Activated T-cell treated with anti-CD3 and anti-CD28 coated beads for 1 hour (primary cell): Measurements from ENCODE around the gene ABCA6.
"Not testable (repeated sequence)": the region's sequence is repeated elsewhere in the genome, so short reads cannot be mapped to it uniquely, and the experiment has no call there.

Source experiments
- DNase-seq: peaks from one replicate; pipeline ENCODE4 v3.0.0-alpha.2; 2020; ENCODE audit warnings: low read depth

Gene ABCA6

GRCh38 chr17:69134112-69134511 is 7.6 kb downstream of the ABCA6 start:
- DNase-seq = no peak

- no peak for DNase-seq
These were observed 10.9 kb downstream of the ABCA6 start for GRCh38 chr17:69130627-69131296.

GRCh38 chr17:69123626-69124025 is 18.1 kb downstream of the ABCA6 start:
- DNase-seq = no peak

- DNase-seq = no peak
These were observed 19.6 kb downstream of the ABCA6 start for GRCh38 chr17:69122065-69122464.

GRCh38 chr17:69117855-69118784 is 23.6 kb downstream of the ABCA6 start:
- no peak for DNase-seq

GRCh38 chr17:69111794-69112193 is 29.9 kb downstream of the ABCA6 start:
- DNase-seq = no peak

- DNase-seq = no peak
These were observed 35.6 kb downstream of the ABCA6 start for GRCh38 chr17:69105907-69106730.

- DNase-seq = no peak
These were observed 38.0 kb downstream of the ABCA6 start for GRCh38 chr17:69103557-69104233.

- no peak for DNase-seq
These were observed 43.1 kb downstream of the ABCA6 start for GRCh38 chr17:69098625-69099024.

- no peak for DNase-seq
These were observed 45.2 kb downstream of the ABCA6 start for GRCh38 chr17:69096541-69096940.

GRCh38 chr17:69093995-69094394 is 47.7 kb downstream of the ABCA6 start:
- no peak for DNase-seq

GRCh38 chr17:69093279-69093789 is 48.4 kb downstream of the ABCA6 start:
- DNase-seq = no peak

GRCh38 chr17:69090365-69090764 is 51.3 kb downstream of the ABCA6 start:
- DNase-seq = no peak

GRCh38 chr17:69088643-69089200 is 53.0 kb downstream of the ABCA6 start:
- DNase-seq = no peak

GRCh38 chr17:69086641-69087040 is 55.1 kb downstream of the ABCA6 start:
- DNase-seq = no peak

- no peak for DNase-seq
These were observed 56.8 kb downstream of the ABCA6 start for GRCh38 chr17:69084911-69085310.

- no peak for DNase-seq
These were observed 59.0 kb downstream of the ABCA6 start for GRCh38 chr17:69082696-69083095.

GRCh38 chr17:69078864-69079263 is 62.8 kb downstream of the ABCA6 start:
- no peak for DNase-seq

GRCh38 chr17:69075823-69076222 is 65.9 kb downstream of the ABCA6 start:
- no peak for DNase-seq

GRCh38 chr17:69073392-69073791 is 68.3 kb downstream of the ABCA6 start:
- not testable (repeated sequence) for DNase-seq

GRCh38 chr17:69072803-69073256 is 68.9 kb downstream of the ABCA6 start:
- DNase-seq = not testable (repeated sequence)
